H1 (cell line): Measurements from ENCODE around the gene TMEM273. TPM values are rescaled to one million over a fixed set of nuclear protein-coding genes. Genes with fewer than 3 reads are reported as not detected.

Experiments used
- CTCF ChIA-PET: fragments of 300-600 bp; sonication (Branson Sonifier 250); formaldehyde crosslinking; loops from one replicate; lab custom pipeline; 2021; ENCODE audit not compliant: partially characterized antibody; lab: Charles Lee
- POLR2A ChIA-PET: fragments of 300-600 bp; sonication (Branson Sonifier 250); formaldehyde crosslinking; loops from one replicate; lab custom pipeline; 2021; ENCODE audit warnings: inconsistent platforms; ENCODE audit not compliant: partially characterized antibody; lab: Charles Lee
- DNase-seq, 2 experiments: peaks; one replicate each; pipeline versions ENCODE4 v3.0.0 to v3.0.0-alpha.2; 2010 to 2022; ENCODE audit warnings: low spot score in 2 of 2, low read depth in 1 of 2, mixed read lengths in 1 of 2
- FAIRE-seq: peaks from 2 replicates; lab custom pipeline; 2011; peaks lifted over from hg19 to GRCh38; lab: Jason Lieb, UNC
- H2AFZ ChIP-seq: 2 replicates; pipeline ENCODE4 v1.8.1; 2012; ENCODE audit warnings: low read length, inconsistent platforms
- H2AK5ac ChIP-seq: 2 replicates; pipeline ENCODE4 v1.6.1; 2013; ENCODE audit warnings: low read depth, low read length
- H2BK120ac ChIP-seq: replicated peaks from 2 replicates; pipeline ENCODE3; 2013; ENCODE audit warnings: low read depth, low read length, inconsistent platforms
- H2BK12ac ChIP-seq: 2 replicates; pipeline ENCODE4 v1.6.1; 2013; ENCODE audit warnings: low read depth, low read length
- H2BK15ac ChIP-seq: 2 replicates; pipeline ENCODE4 v1.6.1; 2013; ENCODE audit warnings: low read length
- H2BK20ac ChIP-seq: 2 replicates; pipeline ENCODE4 v1.6.1; 2013; ENCODE audit warnings: low read length
- H2BK5ac ChIP-seq: 2 replicates; pipeline ENCODE4 v1.6.1; 2013; ENCODE audit warnings: low read depth, low read length
- H3K14ac ChIP-seq: 2 replicates; pipeline ENCODE4 v1.6.1; 2013; ENCODE audit warnings: inconsistent platforms; ENCODE audit not compliant: insufficient read length
- H3K18ac ChIP-seq: 2 replicates; pipeline ENCODE4 v1.6.1; 2013; ENCODE audit warnings: low read length; ENCODE audit errors: extremely low read depth
- H3K23ac ChIP-seq: 2 replicates; pipeline ENCODE4 v1.6.1; 2013; ENCODE audit warnings: inconsistent platforms; ENCODE audit not compliant: insufficient read length
- H3K23me2 ChIP-seq: 2 replicates; pipeline ENCODE4 v1.6.1; 2013; ENCODE audit warnings: low read depth, low read length
- H3K27ac ChIP-seq: 2 replicates; pipeline ENCODE4 v1.6.1; 2011; ENCODE audit warnings: low read depth, low read length, inconsistent platforms
- H3K27me3 ChIP-seq, 4 experiments: replicated peaks in 1 of 4; 1 replicate in 1 of 4; 2 replicates in 3 of 4; pipeline versions ENCODE4 v1.6.1 to v1.8.1; 2011 to 2013; ENCODE audit warnings: low read length in 3 of 4, mild to moderate bottlenecking in 3 of 4, inconsistent platforms in 2 of 4, mixed read lengths in 2 of 4, moderate library complexity in 1 of 4; ENCODE audit not compliant: control insufficient read depth in 3 of 4, insufficient read depth in 3 of 4; ENCODE audit errors: extremely low read depth in 1 of 4
- H3K36me3 ChIP-seq, 4 experiments: 2 replicates each; pipeline versions ENCODE4 v1.6.1 to v1.8.1; 2011 to 2013; ENCODE audit warnings: mild to moderate bottlenecking in 4 of 4, low read length in 3 of 4, moderate library complexity in 2 of 4, control low read depth in 1 of 4, inconsistent platforms in 1 of 4; ENCODE audit not compliant: insufficient read depth in 4 of 4, control insufficient read depth in 2 of 4
- H3K4ac ChIP-seq: replicated peaks from 2 replicates; pipeline ENCODE3; 2013; ENCODE audit warnings: low read length, low read depth, mixed read lengths, inconsistent platforms; ENCODE audit not compliant: insufficient read length
- H3K4me1 ChIP-seq, 4 experiments: replicated peaks in 1 of 4; 1 replicate in 1 of 4; 2 replicates in 3 of 4; pipeline versions ENCODE4 v1.6.1 to v1.8.1; 2011 to 2013; ENCODE audit warnings: low read length in 3 of 4, inconsistent platforms in 2 of 4, mixed read lengths in 1 of 4; ENCODE audit not compliant: insufficient read depth in 4 of 4, control insufficient read depth in 3 of 4
- H3K4me2 ChIP-seq, 2 experiments: 2 replicates each; pipeline versions ENCODE4 v1.6.1 to v1.8.1; 2011 to 2013; ENCODE audit warnings: low read depth in 2 of 2, low read length in 2 of 2, control low read depth in 1 of 2, inconsistent platforms in 1 of 2, mild to moderate bottlenecking in 1 of 2; ENCODE audit not compliant: insufficient read depth in 1 of 2
- H3K4me3 ChIP-seq, 4 experiments: fragments of 200-600, 300-600 bp in 1 of 4; sonication (generic), shearing (Covaris generic), sonication (Bioruptor Twin) in 1 of 4; 2 replicates each; pipeline versions ENCODE4 v1.5.1 to v1.8.1; 2011 to 2016; ENCODE audit warnings: low read length in 4 of 4, low read depth in 3 of 4, control low read depth in 2 of 4, inconsistent platforms in 2 of 4, mild to moderate bottlenecking in 2 of 4, mixed read lengths in 1 of 4, moderate library complexity in 1 of 4; ENCODE audit not compliant: insufficient read depth in 2 of 4; ENCODE audit errors: extremely low read depth in 1 of 4
- H3K56ac ChIP-seq: replicated peaks from 2 replicates; pipeline ENCODE3; 2013; ENCODE audit warnings: low read depth, mild to moderate bottlenecking, mixed read lengths, low read length, inconsistent platforms; ENCODE audit not compliant: insufficient read length
- H3K79me1 ChIP-seq: 2 replicates; pipeline ENCODE4 v1.6.1; 2013; ENCODE audit warnings: low read depth, low read length, control low read depth
- H3K79me2 ChIP-seq, 2 experiments: 2 replicates each; pipeline versions ENCODE4 v1.6.1 to v1.8.1; 2012 to 2013; ENCODE audit warnings: low read length in 2 of 2, mild to moderate bottlenecking in 2 of 2, inconsistent platforms in 1 of 2; ENCODE audit not compliant: insufficient read depth in 2 of 2, control insufficient read depth in 1 of 2
- H3K9ac ChIP-seq, 4 experiments: replicated peaks in 1 of 4; 1 replicate in 1 of 4; 2 replicates in 3 of 4; pipeline versions ENCODE4 v1.6.1 to v1.8.1; 2011 to 2013; ENCODE audit warnings: low read depth in 3 of 4, low read length in 3 of 4, control low read depth in 2 of 4, mild to moderate bottlenecking in 2 of 4, moderate library complexity in 2 of 4, inconsistent platforms in 1 of 4; ENCODE audit errors: extremely low read depth in 1 of 4
- H3K9me3 ChIP-seq, 2 experiments: 2 replicates each; pipeline versions ENCODE4 v1.6.1 to v1.8.1; 2012 to 2013; ENCODE audit warnings: mild to moderate bottlenecking in 2 of 2, moderate library complexity in 2 of 2, control low read depth in 1 of 2, inconsistent platforms in 1 of 2, low read depth in 1 of 2, low read length in 1 of 2, mixed read lengths in 1 of 2; ENCODE audit not compliant: insufficient read depth in 2 of 2
- H4K20me1 ChIP-seq, 2 experiments: replicated peaks in 1 of 2; 2 replicates each; pipeline versions ENCODE3 to v1.8.1; 2011 to 2013; ENCODE audit warnings: inconsistent platforms in 2 of 2, low read length in 2 of 2, mild to moderate bottlenecking in 1 of 2; ENCODE audit not compliant: insufficient read depth in 2 of 2, control insufficient read depth in 1 of 2
- H4K5ac ChIP-seq: 2 replicates; pipeline ENCODE4 v1.6.1; 2013; ENCODE audit warnings: low read length, low read depth, mixed read lengths, inconsistent platforms; ENCODE audit not compliant: insufficient read length
- H4K8ac ChIP-seq: 2 replicates; pipeline ENCODE4 v1.8.0; 2013; ENCODE audit warnings: mild to moderate bottlenecking, moderate library complexity, low read length, inconsistent platforms; ENCODE audit not compliant: insufficient read depth; ENCODE audit errors: extremely low read depth
- H4K91ac ChIP-seq: replicated peaks from 2 replicates; pipeline ENCODE3; 2013; ENCODE audit warnings: low read length, mixed read lengths, inconsistent platforms; ENCODE audit not compliant: insufficient read length
- CBX8 ChIP-seq: fragments of 300-800, 300-1000 bp; sonication (generic); IDR thresholded peaks from 2 replicates; pipeline ENCODE4 v1.7.1; 2016; ENCODE audit warnings: low read depth, low read length, borderline replicate concordance
- EP300 ChIP-seq, 2 experiments: IDR thresholded peaks; 1 replicate in 1 of 2; 2 replicates in 1 of 2; pipeline ENCODE4 v1.6.1; 2011 to 2012; ENCODE audit warnings: low read depth in 2 of 2, low read length in 2 of 2, mild to moderate bottlenecking in 2 of 2, borderline replicate concordance in 1 of 2, inconsistent platforms in 1 of 2, moderate library complexity in 1 of 2
- KDM5A ChIP-seq: fragments of 200-600 bp; IDR thresholded peaks from 2 replicates; pipeline ENCODE4 v1.7.1; 2012; ENCODE audit warnings: mild to moderate bottlenecking, low read length, inconsistent platforms, mixed read lengths
- POU5F1 ChIP-seq: IDR thresholded peaks from 2 replicates; pipeline ENCODE4 v1.6.1; 2011; ENCODE audit warnings: low read depth, mild to moderate bottlenecking, low read length, moderate library complexity
- WGBS, 2 experiments: shearing (Covaris generic) in 1 of 2; methylation state at CpG; one replicate each; pipeline versions ENCODE4 v1.1.6 to v1.1.7; 2013 to 2015; ENCODE audit warnings: low lambda C conversion rate in 2 of 2, mixed read lengths in 2 of 2, inconsistent platforms in 1 of 2, low coverage in 1 of 2, missing lambda C conversion rate in 1 of 2; ENCODE audit not compliant: insufficient replicate concordance in 2 of 2, insufficient coverage in 1 of 2, insufficient read length in 1 of 2; ENCODE audit errors: extremely low coverage in 1 of 2, missing lambda C conversion rate in 1 of 2; 5-methylcytosine and 5-hydroxymethylcytosine counted together
- long read RNA-seq, 2 experiments: library from RNA in 1 of 2; library from capped mRNA in 1 of 2; stranded (forward); transcript quantifications; one replicate each; pipeline ENCODE4 v2.0.0, GENCODE V29; 2021; ENCODE audit warnings: inconsistent platforms in 1 of 2
- polyA minus RNA-seq, 3 experiments: library from RNA; depleted of rRNA, polyadenylated mRNA; stranded (reverse); fragments of >200 nt; gene quantifications; 1 replicate in 2 of 3; 2 replicates in 1 of 3; pipeline ENCODE4 v1.2.3, GENCODE V29; 2011
- polyA plus RNA-seq, 7 experiments: library from polyadenylated mRNA; depleted of rRNA in 3 of 7; stranded (reverse) in 5 of 7; unstranded in 2 of 7; fragments of >200 nt in 5 of 7; fragments of 200-250 nt in 2 of 7; gene quantifications; 1 replicate in 5 of 7; 2 replicates in 1 of 7; 4 replicates in 1 of 7; pipeline versions ENCODE4 v1.2.1 to v1.2.3, GENCODE V29; 2011 to 2013; ENCODE audit warnings: missing spikeins in 2 of 7, mixed read lengths in 2 of 7
- total RNA-seq: library from RNA; stranded (reverse); fragmentation: NEBNext Ultra II Directional; extraction: Animal tissue kit (Norgen Biotek cat#: 25700); gene quantifications from 2 replicates; pipeline ENCODE4 v1.2.1, GENCODE V29; 2021
- TF ChIP-seq, protein P1 (sequence below): IDR thresholded peaks from 2 replicates; pipeline ENCODE4 v1.6.1; 2011; ENCODE audit warnings: low read length, improper control_type of control experiment

The TMEM273 gene
- total RNA-seq (not detected in 2 replicates), polyA plus RNA-seq (2011; rRNA removed) (not detected in 2 replicates), polyA minus RNA-seq (2011; rRNA and poly(A)+ RNA removed) (0.16 TPM in 1 of 2 replicates, not detected in the other)
- 0.14 TPM for polyA plus RNA-seq (2011; cell fraction: cytosol; rRNA removed)
- polyA plus RNA-seq (2011; cell fraction: nucleus; rRNA removed) = not detected
- polyA plus RNA-seq (2012, experiment 1 of 2) = not detected in 4 replicates
- polyA plus RNA-seq (2012, experiment 2 of 2) = not detected
- polyA plus RNA-seq (2013, experiment 1 of 2) = 0.02 TPM
- 0.07 TPM for polyA plus RNA-seq (2013, experiment 2 of 2)
- polyA minus RNA-seq (2011; cell fraction: cytosol; rRNA and poly(A)+ RNA removed) = not detected
- polyA minus RNA-seq (2011; cell fraction: nucleus; rRNA and poly(A)+ RNA removed) = not detected
- long read RNA-seq, experiment 1 = 0 reads
- long read RNA-seq, experiment 2 = 0 reads

- Histone ChIP-seq H3K9me3 (no peaks in the 10 kb centered on the region), H3K14ac (no peak within 1 kb of the TSS), H3K56ac (no peak within 1 kb of the TSS)
- TF ChIP-seq POU5F1 (no peak), KDM5A (no peak), CBX8 (no peak), EP300 (IDR thresholded peaks at IDR 0.05; ENCODE audit: borderline replicate concordance in 1 of 2, low read depth in 2 of 2, low read length in 2 of 2) (no peak)
- TF ChIP-seq, protein P1, sequence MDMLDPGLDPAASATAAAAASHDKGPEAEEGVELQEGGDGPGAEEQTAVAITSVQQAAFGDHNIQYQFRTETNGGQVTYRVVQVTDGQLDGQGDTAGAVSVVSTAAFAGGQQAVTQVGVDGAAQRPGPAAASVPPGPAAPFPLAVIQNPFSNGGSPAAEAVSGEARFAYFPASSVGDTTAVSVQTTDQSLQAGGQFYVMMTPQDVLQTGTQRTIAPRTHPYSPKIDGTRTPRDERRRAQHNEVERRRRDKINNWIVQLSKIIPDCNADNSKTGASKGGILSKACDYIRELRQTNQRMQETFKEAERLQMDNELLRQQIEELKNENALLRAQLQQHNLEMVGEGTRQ = peak; percentile 35
- TF ChIP-seq, all 59 proteins: peak for 1
- Histone ChIP-seq H3K23ac (no peak within 1 kb of the TSS), H3K79me1 (no peaks in the 10 kb centered on the region), H2BK12ac (no peak within 1 kb of the TSS), H3K23me2 (no peaks in the 10 kb centered on the region), H3K79me2 (no peaks in the 10 kb centered on the region), H2BK20ac (no peak within 1 kb of the TSS), H3K4me1 (peaks cover 0 to 3% (median 0%) of the 10 kb centered on the region in 4 experiments; a peak in 1 of 7 replicates), H4K5ac (no peak within 1 kb of the TSS), H2BK5ac (no peak within 1 kb of the TSS), H3K18ac (no peak within 1 kb of the TSS), H3K27ac (no peak within 1 kb of the TSS), H3K4ac (no peak within 1 kb of the TSS), H3K36me3 (no peaks in the 10 kb centered on the region), H3K27me3 (no peaks in the 10 kb centered on the region), H4K91ac (no peak within 1 kb of the TSS), H2AK5ac (no peak within 1 kb of the TSS), H2AFZ (peak within 1 kb of the TSS; percentile 11; the same call in 1 of the 2 replicates), H3K4me2 (no peak within 1 kb of the TSS), H2BK15ac (no peak within 1 kb of the TSS), H4K8ac (no peak within 1 kb of the TSS; the same call in 1 of the 2 replicates), H3K9ac (no peak within 1 kb of the TSS), H4K20me1 (no peaks in the 10 kb centered on the region), H3K4me3 (no peak within 1 kb of the TSS), H2BK120ac (no peak within 1 kb of the TSS)
- DNase-seq = no peak
- ChIA-PET POLR2A (no interaction called here), CTCF (interaction anchor here (0.7 to 1.3 kb wide), 3 partner anchors 16 to 26 kb away, joined by 3 read pairs; no protein-coding TSS in a partner anchor)
- FAIRE-seq = no peak
- 87% methylated on average over 9 of the region's 9 CpGs; no CpG with 5 or more reads in 1 of the 2 experiments for WGBS, 2 experiments
These were observed at the start of gene TMEM273 for GRCh38 chr10:49187950-49188761. TMEM273 (minus strand) TSS chr10:49188391; CDS start chr10:49188336, 55 bp downstream.
